Activated T-cell treated with anti-CD3 and anti-CD28 coated beads, Interleukin-2, amount 50 U/mL, for 48 hours (primary cell): ENCODE data around the gene CACNA1E.

Source experiments
- DNase-seq, 2 experiments: peaks; one replicate each; pipeline ENCODE4 v3.0.0-alpha.2; 2020

Gene CACNA1E

DNA sequence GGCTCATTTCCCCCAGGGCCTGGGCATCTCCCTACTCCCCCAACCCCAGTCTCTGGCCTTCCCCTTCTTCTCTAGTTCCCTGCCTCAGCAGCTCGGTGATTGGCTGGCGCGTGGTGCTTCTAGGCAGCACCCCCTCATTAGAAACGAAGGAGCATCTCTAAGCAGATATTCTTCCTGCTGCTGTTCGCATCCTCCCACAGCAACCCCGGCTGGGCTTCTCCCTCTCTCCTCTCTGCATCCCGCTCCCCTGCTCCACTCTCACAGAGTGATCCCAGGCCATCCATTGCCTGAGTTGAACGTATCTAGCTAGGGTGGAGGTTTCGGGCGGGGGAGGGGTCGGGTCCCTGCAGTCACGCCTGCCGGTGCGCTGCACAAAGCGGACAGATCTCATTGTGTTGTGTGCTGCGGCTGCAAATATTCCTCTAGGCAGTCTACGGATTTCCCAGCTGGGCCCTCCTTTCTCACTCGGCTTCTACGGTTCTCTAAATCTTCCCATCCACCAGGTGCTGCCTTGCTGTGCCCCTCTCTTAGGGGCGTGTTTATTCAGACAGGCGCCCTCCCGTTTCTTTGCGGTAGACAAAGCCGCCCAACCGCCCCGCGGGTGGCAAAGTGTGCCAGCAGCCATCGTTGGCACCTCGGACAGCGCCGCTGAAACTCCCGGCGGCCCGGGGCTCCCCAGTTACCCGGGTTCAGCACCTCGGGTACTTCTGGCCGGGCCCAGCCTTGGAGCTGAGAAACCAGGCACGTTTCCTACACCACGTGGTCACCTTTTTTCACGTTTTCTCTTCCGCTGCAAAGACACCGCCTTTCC, 2.2 kb downstream of the CACNA1E start:
- DNase-seq = peak in 1 of 2 experiments; percentile 41

- no peak for DNase-seq
These were observed 2.7 kb downstream of the CACNA1E start for GRCh38 chr1:181486098-181486420.

GRCh38 chr1:181488866-181489265, 5.5 kb downstream of the CACNA1E start:
- DNase-seq = no peak

DNA sequence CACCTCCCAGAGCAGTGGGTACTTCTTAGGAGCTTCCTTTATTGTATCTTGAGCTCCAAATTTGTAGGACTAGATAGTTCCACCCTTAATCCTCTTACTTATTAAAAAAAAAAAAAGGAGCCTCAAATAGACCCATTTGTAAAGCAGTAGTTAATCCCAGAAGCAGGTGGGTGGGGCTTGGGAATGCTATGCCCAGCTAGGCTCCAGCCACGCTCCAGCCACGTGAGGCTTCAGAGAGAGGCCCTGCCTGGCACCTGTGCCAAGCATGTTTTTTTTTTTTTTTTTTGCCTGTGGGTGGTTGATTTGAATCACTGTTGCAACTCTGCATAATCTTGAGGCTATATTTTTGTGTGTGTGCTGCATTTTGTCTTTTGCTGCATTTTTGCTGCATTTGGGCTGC, 7.0 kb downstream of the CACNA1E start:
- DNase-seq = no peak

GRCh38 chr1:181490740-181491712, 7.7 kb downstream of the CACNA1E start:
- no peak for DNase-seq

DNA sequence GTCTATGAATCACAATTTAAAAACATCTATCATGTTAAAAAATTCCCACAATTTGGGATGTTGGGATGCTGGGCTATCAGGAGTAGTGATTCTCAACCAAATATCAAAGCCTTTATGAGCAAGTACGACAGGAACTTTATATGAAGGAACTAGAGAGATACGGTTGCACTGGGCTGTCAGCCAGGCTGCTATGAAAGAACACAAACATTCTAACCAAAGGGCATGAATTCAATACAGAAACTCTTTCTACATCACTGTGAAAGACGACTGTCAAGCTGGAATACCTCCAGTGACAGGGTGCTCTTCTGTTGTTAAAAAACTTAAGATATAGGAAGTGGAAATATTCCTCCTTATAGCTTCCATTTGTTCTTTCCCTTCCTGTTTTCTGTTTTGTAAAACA, 9.8 kb downstream of the CACNA1E start:
- no peak for DNase-seq

DNA sequence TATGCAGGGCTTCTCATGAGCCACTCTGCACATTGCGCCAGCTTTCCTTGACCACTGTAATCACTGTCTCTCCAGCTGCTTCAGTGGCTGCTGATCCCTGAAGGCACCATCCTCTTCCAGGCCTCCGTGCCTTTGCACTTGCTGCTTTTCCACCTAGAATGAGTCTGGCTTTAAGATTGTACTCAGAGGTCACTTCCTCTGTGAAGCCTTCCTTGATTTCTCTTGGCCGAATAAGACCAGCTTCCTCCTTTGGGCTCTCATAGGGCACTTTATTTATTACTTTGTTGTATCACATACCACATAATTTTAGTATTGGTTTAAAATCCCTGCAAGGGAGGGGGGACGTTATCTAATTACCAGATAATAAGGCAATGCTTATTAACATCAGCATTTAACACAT, 10.6 kb downstream of the CACNA1E start:
- no peak for DNase-seq

GRCh38 chr1:181496759-181497158, 13.4 kb downstream of the CACNA1E start:
- no peak for DNase-seq

- no peak for DNase-seq
These were observed 14.6 kb downstream of the CACNA1E start for GRCh38 chr1:181497870-181498269.

DNA sequence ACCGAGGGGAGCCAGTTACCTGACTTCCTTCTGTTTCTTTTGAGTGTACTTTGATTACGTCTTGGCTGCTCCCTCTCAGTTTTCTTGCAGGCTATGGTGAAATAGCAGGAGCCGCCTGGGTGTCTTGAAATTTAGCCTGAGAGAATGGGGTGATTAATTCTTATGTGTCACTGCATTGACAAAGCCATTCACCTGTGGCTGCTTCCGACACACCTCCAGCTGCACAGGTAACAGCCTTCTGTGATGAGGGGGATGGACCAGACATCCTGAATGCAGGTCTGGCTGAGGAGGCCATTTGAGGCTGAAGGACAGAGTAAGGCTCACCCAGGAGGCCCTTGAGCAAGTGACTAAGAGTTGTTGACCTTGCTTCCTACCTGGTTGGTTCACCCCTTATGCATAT, 16.5 kb downstream of the CACNA1E start:
- DNase-seq = no peak

GRCh38 chr1:181500636-181501035, 17.3 kb downstream of the CACNA1E start:
- DNase-seq = no peak

DNA sequence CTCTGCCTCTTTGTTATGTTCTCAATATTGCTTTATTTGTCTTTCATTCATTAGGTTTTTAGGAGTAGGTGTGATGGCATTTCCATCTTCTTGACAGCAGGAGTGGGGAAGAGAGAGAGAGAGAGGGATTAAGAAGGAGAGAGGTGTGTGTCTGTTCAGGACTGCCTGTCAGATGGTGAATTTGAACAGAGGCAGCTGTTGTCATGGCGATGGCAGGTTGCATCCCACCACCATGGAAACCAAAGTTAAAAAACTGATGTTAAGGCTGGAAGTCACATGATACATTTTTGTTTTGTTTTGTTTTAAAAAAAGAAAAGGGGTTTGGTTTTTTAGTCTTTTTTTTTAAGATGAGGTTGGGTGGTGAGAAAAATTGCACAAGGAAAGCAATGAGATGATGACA, 18.3 kb downstream of the CACNA1E start:
- DNase-seq = no peak

DNA sequence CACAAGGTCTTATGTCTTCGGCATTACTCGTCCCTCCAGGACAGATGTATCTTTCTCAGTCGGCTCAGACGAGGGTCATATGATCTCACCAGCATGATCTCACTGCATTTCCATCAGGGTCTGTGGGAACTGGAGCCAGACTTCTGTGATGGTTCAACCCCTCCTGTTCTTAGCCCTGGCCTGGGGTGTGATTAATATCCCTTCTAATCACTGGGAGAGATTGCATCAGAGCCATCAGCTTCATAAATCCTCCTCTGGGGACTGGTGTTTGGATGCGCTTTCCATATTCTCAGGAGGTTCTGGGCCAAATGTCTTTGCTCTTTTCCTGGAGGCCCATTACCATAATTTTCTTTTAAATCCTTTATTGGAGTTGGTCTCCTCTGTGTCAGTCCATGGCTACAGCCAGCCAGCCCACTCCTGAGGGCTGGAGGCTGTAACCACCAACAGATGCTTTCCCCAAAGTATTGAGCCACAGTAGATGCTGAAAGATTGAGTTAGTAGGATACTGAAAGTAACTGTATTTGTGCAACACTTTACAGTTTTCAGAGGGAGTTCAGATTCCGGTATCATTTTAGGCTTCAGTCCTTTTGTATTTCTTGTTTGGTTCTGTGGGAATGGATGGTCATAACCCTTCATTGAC, 20.0 kb downstream of the CACNA1E start:
- DNase-seq = no peak

DNA sequence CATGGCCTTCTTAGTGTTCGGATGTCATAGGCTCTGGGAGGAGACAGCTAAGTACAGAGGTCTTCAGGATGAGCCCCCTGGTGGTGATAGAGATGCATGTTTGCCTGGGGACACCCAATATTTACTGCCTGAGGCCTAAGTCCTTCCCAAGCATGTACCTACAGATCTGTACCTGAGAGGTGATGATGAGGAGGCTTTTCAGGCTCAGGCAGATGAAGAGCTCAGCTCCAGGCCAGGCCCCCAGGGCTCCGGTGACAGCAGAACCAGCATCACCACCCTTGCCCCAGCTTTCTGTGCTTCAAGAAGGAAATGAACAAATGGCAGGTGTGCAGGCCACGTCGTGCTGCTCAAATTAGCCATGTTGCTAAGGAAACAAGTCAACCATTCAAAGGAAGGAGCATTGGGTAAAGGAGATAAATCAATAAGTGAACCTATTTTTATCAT, 21.1 kb downstream of the CACNA1E start:
- DNase-seq = no peak

DNA sequence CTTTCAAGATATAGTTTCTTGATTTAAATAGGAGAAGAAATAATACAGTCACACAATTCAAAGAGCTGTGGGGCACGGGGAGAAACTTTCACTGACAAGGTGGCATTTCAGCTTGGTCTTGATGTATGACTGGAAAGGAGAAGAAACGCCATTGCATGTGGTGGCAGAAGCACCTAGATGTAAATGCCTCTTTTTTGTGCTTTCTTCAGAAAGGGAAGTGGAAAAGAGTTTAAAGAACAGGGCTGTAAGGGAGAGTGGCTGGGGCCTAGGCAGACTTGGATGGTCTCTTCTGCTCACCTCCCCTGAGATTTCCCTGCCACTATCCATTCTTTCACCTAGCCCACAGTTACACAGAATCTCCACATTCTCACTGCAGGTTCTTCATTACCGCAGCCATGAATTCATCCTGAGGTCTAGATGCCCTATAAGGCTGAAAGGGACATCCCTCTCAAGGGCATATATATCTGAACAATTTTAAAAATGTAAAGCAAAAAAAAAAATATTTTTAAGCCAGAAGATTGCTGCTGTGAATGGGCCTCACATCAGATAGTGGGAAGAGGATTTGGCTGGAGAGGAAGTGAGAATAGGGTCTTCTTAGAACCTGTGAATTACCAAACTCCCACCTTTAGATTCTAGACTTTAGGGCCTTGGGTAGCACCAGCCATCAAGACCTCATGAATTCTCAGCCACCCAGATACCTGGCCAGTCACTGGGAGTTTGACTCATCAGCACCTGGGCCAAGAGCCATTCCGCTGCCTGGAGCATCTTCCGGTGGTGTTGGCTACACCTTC, 23.4 kb downstream of the CACNA1E start:
- no peak for DNase-seq

DNA sequence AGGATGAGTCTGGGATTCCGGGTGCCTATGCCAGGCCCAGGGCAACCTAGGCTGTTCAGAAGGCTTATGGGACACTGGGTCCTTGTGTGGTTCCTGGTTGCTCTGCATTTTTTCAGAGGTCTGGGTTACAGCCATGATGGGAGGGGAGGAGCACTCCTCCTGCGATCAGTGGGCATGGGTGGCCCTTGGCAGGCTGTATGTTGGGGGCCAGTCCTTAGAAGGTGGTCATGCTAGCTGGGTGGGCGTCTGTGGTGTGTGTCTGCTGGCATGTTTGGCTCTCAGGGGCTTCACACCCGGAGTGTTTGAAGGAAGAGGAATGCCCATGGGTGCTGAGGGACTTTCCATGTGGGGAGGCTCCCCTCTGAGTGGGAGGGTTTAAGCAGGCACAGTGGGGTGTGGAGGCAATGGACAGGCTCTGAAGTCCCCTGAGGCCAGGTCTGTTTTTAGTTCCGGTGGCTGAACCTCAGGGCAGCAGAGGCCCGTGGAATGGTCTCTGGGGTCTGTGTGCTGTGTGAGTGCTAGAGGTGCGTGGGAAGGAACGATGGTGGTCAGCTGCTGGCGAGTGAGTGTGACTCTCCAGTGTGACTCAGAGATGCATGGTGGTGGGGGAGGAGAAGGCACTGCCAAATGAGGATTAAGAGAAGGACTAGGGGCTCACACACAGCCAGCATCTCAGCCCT, 25.3 kb downstream of the CACNA1E start:
- no peak for DNase-seq

DNA sequence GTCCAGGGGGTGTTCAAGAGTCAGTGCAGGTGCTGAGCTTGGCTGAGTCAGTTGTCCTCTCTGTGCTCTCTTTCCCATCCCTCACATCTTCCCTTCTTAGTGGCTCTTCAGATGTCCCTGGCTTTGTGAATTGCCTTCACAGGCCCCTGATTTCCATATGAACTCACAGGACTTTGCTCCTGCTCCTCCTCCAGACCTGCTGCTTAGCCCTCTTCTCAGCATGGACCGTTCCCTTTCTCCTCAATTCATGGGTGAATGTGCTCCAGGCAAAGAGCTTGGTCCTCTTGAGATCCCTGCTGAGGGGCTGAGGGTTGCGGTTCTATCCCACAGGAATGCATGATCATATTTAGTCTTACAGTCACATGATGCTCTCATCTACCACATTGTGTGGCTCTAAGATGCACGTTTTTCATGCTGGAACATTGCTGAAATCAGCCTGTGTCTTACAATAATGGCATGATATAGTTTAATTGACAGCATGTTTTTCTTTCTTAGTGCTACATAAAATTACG, 30.5 kb downstream of the CACNA1E start:
- DNase-seq = no peak

DNA sequence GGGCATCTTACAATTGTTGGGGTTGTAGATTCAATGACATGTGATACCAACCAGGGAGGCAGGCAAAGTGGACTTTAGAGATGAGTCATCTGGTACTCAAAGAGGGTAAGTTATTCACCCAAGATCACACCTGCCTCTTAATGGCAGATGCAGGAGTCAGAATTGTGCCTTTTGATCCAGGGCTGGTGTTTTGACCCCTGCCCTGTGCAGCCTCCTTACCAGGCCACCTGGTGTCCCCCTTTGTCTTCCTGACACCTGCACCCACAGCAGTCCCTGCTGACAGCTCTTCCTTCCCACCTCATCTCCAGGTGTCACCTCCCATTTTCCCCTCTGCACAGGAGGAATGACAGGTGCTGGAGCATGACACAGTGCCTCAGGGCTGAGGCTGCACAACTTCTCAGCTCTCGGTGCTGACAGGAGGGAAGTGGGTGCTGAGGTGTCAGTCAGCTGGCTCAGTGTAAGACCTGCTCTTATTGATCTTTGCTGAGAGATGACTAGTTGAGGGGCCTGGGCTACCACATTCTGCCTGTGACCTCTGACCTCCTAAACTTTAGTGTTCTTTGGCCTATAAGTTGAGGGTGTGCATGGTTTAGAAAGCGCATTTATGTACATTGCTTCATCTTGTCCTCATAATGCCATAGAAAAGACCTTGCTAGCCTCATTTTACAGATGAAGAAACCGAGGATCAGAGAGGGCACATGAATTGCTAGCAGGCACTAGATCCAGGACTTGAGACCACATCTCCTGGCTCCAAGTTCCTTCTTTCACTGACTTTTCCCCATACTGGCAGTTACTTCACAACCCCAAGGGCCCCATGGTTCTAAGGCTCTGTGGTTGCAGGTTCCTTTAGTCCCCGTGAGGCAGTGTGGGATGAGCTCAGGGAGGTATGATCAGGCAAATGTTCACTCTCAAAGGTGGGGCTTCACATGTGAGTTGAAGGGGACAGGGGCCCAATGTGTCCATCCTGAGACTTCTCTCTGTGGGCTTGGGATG, 31.3 kb downstream of the CACNA1E start:
- DNase-seq = no peak

- no peak for DNase-seq
These were observed 33.4 kb downstream of the CACNA1E start for GRCh38 chr1:181516706-181517105.

DNA sequence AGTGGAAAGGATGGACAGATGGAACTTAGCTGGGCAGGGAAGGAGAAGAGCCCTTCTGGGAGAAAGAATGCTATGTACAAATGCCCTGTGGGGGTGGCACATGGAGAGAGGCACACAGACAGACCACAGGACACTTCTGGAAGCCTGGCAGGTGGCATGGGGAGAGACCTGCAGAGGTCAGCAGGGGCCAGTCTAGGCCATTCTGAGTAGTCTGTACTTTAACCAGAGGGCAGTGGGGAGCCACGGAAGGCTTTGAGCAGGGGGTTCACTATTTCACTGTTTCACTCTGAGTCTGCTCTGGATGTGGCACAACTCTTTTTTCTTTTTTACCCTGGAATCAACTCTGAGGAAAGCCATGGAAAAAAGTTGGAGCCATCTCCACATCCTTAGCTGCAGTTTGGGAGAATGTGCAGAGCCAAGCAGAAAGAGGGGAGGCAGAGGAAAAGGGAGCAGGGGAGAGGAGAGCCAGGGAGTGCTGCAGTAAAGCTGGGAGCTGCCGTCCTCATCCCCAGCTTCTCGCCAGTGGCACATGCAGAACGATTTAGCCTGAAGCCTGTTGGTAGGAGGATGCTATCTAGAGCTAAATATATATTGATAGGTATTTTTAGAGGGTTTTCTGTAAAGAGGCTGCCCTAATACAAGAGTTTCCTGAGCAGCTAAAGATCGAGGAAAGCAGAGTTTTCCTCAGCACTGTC, 34.0 kb downstream of the CACNA1E start:
- DNase-seq = no peak
